ENCODE results near the gene KASH5.

The KASH5 gene, protein sequence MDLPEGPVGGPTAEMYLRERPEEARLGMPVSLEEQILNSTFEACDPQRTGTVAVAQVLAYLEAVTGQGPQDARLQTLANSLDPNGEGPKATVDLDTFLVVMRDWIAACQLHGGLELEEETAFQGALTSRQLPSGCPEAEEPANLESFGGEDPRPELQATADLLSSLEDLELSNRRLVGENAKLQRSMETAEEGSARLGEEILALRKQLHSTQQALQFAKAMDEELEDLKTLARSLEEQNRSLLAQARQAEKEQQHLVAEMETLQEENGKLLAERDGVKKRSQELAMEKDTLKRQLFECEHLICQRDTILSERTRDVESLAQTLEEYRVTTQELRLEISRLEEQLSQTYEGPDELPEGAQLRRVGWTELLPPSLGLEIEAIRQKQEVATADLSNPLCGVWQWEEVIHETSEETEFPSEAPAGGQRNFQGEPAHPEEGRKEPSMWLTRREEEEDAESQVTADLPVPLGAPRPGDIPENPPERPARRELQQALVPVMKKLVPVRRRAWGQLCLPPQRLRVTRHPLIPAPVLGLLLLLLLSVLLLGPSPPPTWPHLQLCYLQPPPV

DNA sequence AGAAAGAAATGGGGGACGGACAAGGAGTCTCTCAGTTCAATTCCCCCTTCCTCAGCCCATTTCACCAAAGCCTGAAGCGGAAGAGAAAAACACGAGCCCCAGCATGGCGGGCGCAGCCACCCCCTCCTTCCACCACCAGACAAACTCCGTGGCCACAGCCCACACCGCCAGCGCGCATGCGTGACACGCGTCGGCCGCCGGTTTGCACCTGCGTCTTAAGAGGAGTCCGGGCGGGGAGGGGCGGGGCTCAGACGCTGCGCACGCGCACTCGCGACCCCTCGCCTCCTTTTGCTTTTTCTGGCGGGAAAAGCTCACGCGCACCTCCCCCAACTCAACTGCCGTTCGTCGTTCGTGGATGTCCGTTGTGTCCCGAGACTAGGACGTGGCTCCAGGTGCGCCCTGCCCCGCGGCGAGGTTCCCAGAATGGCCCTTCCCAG is at the start of gene KASH5:
TSS of gene KASH5 (plus strand) at position 314 of the 437 bp plus-strand sequence. CDS start 2,635 bp downstream, outside the sequence.
- peak; percentile 77 for DNase-seq

DNA sequence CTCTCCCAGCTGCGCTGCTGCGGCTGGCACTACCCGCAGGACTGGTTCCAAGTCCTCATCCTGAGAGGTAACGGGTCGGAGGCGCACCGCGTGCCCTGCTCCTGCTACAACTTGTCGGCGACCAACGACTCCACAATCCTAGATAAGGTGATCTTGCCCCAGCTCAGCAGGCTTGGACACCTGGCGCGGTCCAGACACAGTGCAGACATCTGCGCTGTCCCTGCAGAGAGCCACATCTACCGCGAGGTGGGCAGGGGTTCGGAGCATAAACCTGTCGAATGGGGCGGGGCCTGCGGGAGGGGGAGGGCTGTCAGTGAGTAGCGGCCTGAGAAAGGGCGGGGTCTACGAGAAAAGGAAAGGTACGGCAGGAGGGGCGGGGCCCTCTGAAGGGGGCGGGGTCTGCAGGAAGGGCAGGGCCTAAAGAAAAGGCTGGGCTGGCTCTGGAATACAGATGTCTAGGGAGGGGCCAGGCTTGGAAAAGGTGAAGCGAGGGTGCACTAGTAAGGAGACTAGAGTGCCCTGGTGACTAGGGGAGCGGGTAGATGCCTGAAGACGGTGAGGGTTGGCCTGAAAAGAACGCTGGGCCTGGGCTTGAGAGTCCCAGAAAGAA is 49.3 kb upstream of the KASH5 start:
- DNase-seq = no peak

DNA sequence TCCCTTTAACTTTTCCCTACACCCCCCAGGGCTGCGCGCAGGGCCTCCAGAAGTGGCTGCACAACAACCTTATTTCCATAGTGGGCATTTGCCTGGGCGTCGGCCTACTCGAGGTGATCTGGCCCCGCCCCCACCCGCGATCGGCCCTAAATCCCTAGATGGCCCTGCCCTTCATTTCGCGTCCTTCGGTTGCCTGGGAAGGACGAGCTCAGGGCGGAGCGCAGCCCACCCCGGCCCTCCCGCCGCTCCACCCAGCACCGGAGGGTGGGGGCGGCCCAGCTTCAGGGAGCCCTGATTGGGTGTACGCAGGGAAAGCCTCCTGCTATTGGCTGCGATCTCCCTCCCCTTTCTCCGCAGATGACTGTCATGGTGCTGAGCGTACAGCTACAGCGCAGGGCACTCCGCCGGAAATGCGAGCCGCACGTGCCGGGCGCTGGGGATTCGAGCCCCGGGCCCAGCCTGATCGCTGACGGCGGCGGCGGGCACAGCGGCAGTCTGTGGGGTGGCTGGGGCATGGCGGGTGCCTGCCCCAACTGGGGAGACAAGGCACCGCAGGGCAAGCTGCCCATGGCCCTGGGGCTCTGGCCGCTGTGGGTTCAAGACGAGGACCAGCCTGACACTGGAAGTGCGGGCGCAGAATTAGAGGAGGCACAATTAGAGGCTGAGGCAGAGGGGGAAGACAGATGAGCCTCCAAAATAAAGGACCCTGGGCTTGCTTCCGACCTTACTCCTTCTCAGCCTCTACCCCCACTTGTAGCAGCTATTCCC is 48.6 kb upstream of the KASH5 start:
- DNase-seq = no peak

DNA sequence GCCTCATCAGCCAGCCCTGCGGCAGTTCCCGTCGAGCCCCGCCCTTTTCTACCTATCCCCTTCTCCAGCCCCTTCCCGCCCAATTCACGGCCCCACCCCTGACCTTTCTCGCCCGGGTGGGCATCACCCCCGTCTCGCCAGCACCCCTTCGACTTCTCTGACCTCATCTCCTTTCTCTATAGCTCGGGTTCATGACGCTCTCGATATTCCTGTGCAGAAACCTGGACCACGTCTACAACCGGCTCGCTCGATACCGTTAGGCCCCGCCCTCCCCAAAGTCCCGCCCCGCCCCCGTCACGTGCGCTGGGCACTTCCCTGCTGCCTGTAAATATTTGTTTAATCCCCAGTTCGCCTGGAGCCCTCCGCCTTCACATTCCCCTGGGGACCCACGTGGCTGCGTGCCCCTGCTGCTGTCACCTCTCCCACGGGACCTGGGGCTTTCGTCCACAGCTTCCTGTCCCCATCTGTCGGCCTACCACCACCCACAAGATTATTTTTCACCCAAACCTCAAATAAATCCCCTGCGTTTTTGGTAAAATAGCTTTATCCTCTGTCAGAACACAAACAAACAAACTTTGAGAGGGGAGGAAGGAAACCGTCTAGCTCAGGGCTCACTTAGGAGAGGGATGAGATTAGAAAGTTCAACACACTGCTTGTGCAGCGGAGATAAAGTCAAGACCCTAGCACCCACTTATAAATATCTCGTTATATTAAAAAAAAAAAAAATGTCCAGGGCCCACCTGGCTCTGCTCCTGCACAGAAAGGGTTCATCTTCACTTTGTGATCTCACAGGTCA is 47.8 kb upstream of the KASH5 start:
- DNase-seq = no peak

DNA sequence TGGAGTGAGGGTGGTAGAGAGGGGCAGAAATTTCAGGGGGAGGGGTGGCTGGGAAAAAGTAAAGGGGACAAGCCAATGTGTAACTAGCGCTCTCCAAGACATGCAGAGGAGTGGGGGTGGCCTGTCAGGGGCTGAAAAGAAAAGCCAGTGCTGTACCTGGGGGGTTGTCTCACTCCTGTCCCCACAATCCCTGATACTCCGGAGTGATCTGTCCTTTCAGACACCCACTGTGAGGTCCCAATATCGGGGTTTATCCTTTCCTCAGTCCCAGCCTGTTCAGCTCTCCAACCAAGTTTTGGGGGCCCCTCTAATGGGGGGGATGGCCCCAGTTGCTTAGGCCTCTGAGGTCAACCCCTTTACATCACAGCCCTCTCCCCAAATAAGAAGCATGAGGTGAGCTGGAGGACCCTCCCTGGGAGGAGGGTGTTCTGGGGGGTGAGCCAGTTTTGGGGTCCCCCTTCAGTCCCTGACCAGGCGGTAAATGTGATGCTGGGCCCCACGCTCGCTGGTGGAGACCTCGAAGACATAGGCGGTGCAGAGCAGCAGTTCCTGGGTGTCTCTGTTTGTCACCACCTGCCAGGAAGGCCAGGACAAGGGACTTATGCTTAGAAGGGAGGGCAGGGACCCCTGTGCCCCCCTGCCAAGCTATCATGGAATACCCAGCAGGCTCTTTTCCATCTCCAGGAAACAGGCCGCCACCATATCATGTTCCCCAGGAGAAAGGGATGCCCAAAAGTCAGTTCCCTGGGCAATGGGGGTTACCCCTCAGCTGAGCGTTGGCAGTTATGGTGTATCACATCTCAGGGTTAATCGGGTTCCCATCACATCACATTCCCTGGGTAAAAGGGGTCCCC is 47.0 kb upstream of the KASH5 start:
- no peak for DNase-seq

DNA sequence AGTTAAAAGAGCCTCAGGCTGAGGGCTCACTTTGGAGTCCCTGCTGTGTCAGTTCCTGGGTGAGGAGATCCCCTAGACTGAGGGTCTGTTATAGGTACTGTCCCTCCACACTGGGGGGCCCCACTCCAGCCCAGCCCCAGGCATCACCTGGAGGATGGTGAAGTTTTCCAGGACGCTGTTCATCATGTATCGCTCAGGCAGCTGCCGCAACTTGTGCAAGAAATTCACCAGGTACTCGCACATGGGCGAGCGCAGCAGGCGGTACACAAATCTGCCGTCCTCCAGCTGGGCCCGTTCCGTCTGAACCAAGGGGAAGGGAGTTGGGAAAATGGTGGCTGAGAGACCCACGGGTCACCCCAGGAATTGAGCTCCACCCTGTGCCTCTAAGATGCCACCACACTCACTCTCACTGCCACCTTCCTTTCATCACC is 45.7 kb upstream of the KASH5 start:
- no peak for DNase-seq

DNA sequence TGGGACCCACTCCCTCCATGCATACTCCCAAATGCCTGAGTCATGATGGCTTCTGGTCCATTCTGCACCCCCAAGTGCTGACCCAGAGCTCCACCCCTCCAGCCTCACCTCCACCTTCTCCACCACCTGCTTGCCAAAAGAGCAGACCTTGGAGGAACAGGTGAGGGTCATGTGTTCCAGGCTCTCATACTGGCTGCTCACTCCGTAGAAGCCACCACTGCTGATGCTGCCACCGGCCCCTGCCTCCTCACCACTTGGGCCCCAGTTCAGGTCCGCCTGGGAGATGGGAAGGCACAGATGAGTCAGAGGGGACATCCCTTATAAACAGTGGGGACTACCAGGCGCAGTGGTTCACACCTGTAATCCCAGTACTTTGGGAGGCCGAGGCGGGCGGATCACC is 44.9 kb upstream of the KASH5 start:
- DNase-seq = no peak

DNA sequence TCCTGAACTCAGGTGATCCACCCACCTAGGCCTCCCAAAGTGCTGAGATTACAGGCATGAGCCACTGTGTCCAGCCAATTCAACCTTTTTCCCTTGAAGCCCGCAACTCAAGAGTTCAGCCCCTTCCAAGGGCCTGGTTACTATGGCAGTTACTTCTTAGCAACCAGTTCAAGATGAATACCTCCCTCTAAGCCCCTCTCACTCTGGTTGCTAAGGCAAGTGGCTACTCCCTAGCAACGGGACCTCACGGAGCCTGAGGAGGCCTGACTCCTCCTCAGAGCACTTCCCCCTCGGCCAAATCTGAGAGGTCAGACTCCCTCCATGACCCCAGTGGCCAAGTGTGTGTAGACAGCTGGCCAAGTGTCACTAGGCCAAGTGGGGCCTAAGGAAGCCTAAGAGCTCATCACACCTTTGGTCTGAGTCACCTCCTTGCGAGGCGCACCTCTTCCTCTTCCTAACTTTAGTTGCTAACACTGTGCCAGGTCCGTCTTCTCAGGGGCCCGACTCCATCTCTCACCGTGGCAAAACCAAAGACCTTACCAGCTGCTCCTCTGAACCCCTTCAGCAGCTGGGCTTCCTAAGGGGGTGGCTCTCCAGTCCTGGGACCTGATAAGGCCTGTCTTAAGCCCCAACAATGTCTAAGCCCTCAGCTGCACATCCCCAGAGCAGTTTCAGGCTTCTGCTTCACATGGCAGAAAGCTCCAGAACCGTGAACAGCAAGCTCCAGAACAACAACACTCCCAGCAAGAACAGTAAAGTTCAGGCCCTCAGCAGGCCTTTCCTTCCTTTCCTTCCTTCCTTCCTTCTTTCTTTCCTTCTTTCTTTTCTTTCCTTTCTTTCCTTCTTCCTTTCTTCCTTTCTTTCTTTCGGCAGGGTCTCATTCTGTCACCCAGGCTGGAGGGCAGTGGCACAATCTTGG is 43.3 kb upstream of the KASH5 start:
- no peak for DNase-seq

DNA sequence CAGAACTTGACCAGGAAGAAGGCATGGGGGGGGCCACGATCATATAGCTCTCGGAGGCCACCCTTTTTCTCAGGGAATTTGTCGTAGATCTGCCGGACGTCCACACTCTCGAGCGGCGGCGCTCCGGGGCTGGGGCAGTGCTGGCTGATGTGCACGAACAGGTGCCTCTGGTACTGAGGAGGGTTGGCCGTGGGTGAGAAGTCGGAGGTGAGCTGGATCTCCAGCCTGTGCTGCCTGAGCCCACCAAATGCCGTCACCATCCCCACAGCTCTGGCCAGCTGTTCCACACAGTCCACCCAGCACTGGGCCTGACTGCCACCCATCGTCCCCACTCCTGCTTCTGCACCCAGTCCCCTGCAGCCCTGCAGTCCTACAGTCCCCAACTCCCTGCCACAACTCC is 40.9 kb upstream of the KASH5 start:
- no peak for DNase-seq

DNA sequence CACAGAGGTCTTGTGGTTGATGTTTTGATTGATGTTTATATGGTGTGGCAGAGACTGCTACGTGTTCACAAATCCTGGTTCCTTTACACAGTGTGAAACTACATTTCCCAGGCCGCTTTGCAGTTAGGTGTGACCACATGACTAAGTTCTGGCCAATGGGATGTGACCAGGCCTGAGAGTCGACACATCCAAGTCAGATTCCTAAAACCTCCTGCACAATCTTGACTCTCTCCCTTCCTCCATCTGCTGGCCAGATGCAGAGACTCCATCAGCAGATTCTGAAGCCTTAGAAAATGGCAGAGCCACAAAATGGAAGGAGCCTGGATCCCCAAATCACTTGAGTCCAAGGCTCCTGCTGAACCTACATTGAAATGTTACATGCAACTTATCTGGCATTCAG is 40.2 kb upstream of the KASH5 start:
- DNase-seq = no peak

DNA sequence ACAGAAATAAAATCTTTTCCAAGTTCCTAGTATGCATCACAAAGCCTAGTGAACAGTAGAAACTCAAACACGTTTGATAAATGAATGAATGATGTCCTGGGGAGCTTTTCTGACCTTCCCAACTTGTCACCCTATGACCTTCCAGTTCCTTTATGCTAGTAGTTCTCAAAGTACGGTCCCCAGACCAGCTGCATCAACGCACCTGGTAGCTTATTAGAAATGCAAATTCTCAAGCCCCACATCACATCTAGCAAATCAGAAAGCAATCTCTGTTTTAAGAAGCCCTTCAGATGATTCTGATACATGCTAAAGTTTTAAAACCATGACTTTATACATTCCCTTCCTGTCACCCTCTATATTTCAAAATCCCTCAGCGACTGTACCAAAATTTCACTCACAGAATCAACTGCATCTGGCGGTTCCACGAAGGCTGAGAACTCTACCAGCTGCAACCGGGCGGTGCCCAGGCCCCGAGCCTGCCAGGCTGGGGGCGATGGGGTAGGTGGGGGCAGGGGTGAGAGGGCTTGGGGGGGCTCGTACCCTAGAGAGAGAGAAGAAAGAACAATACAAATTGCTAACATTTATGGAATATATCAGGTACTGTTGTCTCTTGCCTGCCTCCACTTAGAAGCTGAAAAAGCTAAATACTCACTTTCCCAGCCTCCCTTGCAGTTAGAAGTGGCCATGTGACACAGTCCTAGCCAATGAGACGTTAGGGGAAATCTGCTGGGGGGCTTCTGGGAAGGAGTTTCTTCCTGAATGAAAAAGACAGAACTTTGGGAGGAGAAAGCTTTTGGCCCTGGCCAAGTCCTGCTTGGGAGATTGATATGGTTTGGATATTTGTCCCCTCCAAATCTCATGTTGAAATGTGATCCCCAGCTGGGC is 39.5 kb upstream of the KASH5 start:
- no peak for DNase-seq

DNA sequence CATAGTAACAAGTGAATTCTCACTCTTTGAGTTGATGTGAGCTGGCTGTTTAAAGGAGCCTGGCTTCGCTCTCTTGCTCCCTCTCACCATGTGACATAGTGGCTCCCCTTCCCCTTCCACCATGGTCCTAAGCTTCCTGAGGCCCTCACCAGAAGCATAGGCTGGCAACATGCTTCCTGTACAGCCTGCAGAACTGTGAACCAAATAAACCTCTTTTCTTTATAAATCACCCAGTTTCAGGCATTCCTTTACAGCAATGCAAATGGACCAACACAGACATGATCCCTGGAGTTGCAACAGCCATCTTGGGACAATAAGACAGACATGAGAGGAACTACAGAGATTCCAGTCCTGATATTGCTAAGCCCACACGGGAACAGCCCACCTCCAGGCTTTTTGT is 38.5 kb upstream of the KASH5 start:
- no peak for DNase-seq

DNA sequence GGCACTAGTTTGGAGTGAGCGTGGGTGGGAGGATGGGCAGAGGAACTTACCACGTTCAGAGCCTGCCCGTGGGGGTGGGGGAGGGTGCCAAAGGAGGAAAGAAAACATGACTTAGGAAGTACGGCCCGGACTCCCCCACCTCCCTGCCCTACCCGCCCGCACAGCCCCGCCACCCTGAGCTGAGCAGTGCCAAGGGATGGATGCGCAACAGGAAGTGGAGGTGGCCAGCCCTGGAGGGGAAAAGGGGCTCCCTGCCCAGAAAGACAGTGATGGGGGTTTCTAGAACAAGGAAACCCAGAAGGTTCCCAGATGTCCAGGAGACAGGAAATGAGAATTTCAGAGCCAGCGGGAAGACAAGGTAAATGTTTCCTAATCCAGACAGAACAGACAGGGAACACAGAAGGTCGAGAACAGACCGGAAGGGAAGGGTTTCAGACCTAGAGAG is 32.1 kb upstream of the KASH5 start:
- no peak for DNase-seq

DNA sequence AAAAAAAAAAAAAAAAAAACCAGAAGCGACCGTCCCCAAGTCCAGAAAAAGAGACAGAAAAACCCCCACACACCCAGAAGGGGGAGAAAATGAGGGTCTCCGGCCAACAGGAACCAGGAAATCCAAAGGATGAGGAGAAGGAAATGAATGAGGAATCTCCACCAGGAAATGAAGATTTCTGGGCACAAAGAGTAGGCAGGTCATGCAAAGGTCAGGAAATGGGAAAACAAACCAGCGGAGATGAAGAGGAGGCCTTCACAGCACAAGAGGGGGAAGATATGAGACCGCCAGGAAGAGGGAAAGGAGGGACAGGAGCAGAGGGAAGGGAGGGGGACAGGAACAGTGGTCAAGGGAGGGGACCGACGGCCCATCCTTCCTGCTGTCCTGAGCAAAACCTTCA is 31.7 kb upstream of the KASH5 start:
- DNase-seq = no peak

DNA sequence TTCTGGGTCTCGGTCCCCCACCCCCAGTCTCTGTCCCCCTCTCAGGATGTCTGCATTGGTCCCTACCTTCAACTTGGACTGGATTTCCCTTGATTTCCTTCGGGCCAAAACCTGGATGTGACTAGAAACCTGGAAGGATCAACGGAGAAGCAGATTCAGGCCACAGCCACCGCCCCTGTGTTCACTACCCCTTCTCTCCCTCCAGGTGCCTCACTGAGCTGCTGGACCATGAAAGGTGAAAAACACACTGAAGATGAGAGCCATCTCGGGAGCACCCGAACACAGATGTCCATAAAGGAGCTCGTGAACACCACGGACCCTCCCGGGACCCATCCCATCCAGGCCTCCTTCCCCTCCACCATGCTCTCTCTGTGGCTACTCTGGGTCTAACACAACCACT is 30.9 kb upstream of the KASH5 start:
- DNase-seq = no peak

DNA sequence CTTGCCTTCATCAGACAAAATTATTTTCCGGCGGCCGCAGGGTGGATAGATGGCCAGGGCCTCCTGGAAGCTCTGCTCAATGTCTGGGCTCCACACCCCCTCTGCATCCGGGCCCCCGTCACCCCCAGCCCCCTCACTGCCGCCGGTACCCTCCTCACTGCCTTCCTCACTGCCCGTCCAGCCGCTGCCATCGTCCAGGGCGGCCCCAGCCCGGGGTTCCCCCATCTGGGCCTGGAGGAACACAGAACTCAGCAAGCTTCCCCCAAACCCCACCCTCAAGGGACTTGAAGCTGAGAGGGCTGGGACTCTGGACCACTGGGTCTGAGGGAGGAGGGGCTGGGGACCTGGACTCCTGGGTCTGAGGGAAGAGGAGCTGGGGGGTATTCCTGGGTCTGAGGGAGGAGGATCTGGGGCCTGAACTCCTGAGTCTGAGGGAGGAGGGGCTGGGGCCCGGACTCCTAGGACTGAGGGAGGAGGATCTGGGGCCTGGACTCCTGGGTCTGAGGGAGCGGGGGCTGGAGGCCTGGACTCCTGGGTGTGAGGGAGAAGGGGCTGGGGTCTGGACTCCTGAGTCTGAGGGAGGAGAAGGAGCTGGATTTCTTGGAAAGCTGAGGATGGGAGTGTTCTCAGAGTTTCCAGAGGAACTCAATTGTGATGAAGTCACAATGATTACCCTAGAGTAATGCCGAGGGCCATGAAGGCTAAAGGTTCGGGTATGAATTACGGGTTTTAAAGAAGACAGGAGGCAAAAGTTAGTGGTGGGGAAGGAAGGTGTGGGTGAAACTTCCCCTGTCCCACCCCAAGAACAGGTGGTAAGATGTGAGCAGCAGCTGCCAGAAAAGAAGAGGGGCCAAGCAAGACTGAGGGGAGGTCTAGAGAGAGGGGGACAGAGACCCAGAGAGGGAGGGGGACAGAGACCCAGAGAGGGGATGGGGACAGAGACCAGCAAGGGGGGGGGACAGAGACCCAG is 27.9 kb upstream of the KASH5 start:
- no peak for DNase-seq

DNA sequence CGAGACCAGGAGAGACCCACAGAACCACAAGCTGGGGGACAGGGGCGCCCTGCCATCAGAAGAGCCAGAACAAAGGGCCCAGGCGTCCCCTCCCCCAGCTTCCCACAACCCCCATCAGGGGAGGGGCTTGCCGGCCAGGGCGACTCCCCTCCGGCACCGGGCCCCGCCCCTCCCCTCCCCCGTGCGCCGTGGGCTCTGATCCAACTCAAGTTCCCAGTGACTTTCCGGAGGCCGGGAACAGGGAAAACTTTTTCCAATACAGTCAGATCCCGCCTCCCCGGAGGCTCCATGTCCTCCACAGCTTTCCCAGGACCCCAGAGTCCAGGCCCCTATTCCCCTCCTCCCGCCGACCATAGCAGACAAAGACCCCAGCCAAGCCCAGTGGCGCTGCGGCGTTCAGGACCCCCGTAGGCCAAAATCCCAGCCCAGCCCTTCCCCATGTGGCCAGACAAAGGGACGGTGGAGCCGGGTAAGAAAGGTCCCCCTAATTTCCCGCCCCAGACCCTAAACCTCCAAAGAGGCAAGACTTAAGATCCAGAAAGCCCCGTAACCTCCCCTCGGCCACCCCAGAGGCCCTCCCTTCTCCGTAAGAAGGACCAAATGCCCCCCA is 26.5 kb upstream of the KASH5 start:
- no peak for DNase-seq
